ENCODE measurements around the gene ZNF804B.

Gene ZNF804B

DNA sequence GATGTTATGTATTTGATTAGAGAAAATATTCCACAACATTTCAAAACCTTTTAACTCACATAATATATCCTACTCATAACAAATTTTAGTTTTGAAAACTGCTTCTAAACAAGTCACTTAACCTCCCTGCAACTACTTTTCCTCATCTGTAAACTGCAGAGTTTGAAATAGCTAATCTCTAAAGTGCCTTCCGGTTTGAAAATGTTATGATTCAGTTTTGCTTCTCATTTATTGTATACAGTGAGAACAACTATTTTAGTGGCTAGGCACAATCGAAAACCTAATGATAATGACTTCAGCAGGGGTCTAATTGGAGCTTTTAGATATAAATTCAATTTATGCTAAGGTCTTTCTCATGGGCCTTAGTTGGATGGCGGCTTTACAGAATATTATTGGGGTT is 66.7 kb downstream of the ZNF804B start:
- Histone ChIP-seq H3K4me3 (no peak overlapping the region), H3K27ac (no peak overlapping the region)
- no peak for DNase-seq (ENCODE audit: low spot score)
- TF ChIP-seq, protein P1, sequence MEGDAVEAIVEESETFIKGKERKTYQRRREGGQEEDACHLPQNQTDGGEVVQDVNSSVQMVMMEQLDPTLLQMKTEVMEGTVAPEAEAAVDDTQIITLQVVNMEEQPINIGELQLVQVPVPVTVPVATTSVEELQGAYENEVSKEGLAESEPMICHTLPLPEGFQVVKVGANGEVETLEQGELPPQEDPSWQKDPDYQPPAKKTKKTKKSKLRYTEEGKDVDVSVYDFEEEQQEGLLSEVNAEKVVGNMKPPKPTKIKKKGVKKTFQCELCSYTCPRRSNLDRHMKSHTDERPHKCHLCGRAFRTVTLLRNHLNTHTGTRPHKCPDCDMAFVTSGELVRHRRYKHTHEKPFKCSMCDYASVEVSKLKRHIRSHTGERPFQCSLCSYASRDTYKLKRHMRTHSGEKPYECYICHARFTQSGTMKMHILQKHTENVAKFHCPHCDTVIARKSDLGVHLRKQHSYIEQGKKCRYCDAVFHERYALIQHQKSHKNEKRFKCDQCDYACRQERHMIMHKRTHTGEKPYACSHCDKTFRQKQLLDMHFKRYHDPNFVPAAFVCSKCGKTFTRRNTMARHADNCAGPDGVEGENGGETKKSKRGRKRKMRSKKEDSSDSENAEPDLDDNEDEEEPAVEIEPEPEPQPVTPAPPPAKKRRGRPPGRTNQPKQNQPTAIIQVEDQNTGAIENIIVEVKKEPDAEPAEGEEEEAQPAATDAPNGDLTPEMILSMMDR (IDR thresholded peaks at IDR 0.05), result no peak

DNA sequence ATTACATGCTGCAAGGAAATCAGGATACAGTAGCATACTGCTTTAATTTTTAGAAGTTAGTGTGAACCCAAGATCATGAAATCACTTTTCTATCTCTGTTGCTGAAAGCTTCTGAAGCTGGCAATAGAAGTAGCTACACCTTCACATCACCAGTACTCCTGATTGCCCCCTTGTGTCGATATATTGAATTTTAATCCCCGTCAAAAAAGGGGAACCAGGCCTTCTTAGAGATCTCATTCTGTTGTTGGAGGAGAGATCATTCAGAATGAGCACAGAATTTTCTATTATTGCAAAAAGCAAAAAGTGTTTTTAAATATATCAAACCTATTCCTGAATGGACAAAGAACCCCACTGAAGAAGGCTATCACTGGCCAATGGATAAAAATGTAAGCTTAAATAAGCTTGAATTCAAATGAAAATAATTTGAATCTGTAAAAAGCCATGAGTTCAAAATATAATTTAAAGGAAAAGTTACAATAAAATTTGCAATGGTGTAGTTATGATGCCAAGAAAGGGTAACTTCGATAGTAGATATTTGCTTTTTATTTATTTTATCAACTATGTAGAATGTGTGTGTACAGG is 75.7 kb downstream of the ZNF804B start:
- DNase-seq (ENCODE audit: low spot score), result no peak

DNA sequence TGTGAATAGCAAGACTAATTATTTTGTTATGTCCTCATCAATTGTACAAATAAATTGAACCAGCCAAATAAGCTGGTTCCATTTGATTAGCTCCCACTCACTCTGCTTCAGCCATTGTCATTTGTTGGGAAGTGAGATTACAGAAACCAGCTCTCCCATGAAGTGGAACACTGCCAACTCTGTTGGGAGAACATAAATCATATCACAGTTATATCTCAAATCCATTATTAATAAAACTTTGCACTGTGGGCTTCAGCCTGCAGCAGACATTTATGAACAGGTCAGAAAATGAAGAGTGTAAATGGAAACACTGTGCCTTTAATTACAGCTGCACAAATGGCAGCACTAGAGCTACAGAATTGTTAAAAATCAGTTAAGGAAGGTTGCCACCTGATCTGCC is 82.7 kb downstream of the ZNF804B start:
- TF ChIP-seq, protein P1 (IDR thresholded peaks at IDR 0.05), result no peak
- no peak overlapping the region for H3K4me3 ChIP-seq
- H3K27ac ChIP-seq, result no peak overlapping the region
- no peak for DNase-seq (ENCODE audit: low spot score)

More for the DNA sequence above, 75.7 kb downstream of the ZNF804B start:
- no peak overlapping the region for H3K4me3 ChIP-seq
- H3K27ac ChIP-seq, result no peak overlapping the region
- TF ChIP-seq, protein P1 (IDR thresholded peaks at IDR 0.05), result no peak

DNA sequence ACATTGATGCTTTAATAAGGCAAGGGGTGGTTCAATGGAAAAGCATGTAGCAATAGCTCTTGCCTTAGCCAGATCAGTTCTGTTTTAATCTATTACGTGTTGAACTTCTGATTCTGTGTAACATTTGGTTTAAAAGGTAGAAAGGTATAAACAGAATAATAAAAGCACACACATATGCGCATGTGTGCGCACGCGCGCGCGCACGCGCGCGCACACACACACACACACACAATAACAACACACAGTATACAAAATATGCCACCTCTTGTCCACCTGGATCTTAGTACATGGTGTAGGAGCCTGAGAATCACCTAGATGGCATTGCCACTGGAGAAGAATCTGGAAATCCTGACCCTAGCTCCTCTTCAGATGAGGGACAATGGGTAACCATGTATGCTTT is 85.6 kb downstream of the ZNF804B start:
- TF ChIP-seq, protein P1 (IDR thresholded peaks at IDR 0.05), result no peak
- no peak overlapping the region for H3K4me3 ChIP-seq
- DNase-seq (ENCODE audit: low spot score), result no peak
- no peak overlapping the region for H3K27ac ChIP-seq

DNA sequence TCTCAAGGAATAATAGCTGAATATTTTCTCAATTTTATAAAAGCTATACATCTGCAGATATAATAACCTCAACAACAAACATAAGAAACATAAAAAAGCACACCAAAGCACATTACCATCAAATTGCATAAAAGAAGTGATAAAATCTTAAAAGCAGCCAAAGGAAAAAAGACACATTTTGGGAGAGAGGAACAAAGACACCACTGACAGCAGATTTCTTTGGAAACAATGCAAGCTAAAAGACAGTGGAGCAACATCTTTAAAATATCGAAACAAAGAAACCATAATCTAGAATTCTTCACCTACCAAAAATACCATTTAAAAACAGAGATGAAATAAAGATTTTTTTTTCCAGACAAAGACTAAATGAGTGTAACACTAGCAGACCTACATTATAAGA is 91.7 kb downstream of the ZNF804B start:
- no peak overlapping the region for H3K4me3 ChIP-seq
- no peak overlapping the region for H3K27ac ChIP-seq
- DNase-seq (ENCODE audit: low spot score), result no peak
- TF ChIP-seq, protein P1 (IDR thresholded peaks at IDR 0.05), result no peak

DNA sequence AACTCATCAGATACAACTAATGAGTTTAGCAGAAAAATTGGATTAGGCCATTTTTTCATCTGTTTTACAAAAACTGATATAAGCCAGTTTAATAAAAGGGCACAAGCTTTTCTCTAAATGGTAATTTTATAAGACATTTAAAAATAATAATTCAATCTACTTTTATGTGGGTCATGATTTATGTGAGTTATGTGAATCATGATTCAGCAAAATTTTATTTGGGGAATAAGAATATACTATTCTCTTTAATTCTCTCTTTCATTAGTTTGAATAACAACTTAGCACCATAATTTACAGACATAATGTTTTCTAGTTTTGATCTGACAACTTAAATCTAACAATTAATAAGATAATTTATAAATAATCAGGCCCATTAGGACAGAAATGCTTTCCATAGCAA is 99.8 kb downstream of the ZNF804B start:
- TF ChIP-seq, protein P1 (IDR thresholded peaks at IDR 0.05), result no peak
- Histone ChIP-seq H3K27ac (no peak overlapping the region), H3K4me3 (no peak overlapping the region)
- DNase-seq (ENCODE audit: low spot score), result no peak

DNA sequence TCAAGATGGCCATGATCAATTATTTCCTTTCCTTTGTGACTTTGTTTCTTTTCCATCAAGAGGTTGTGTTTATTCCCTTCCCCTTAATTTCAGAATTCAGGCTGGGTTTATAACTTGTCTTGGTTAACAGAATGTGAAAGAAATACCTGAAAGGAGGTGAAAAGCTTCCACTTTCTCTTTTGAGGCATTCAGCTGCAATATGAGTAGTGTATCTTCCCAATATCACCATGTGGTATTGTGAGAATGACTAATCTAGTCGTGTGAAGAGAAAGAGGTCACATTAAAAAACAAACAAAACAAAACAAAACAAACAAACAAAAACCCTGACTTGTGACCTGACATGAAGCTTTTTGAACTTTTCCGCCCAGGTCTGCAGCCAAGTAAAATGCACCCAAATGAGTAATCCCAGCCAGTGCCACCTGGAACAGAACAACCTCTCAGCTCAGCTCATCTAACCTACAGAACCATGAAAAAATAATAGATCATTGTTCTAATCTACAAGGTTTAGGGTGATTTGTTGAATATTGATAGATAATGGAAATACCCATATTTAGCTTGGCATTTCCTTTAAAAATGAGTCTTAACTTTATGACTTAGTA is 106.9 kb downstream of the ZNF804B start:
- Histone ChIP-seq H3K27ac (no peak overlapping the region), H3K4me3 (no peak overlapping the region)
- TF ChIP-seq, protein P1 (IDR thresholded peaks at IDR 0.05), result no peak
- DNase-seq (ENCODE audit: low spot score), result no peak

Measured in coronary artery (tissue), 2 donors.